Activated naive CD4-positive, alpha-beta T cell treated with anti-CD3 and anti-CD28 coated beads, Interleukin-2, amount 50 U/mL, for 24 hours (primary cell): ENCODE measurements around the gene DNMBP.

Experiments
- H3K27ac Mint-ChIP-seq: one replicate; pipeline ENCODE4 v1.8.0; 2021; ENCODE audit warnings: mild to moderate bottlenecking, mixed read lengths
- H3K27me3 Mint-ChIP-seq: one replicate; pipeline ENCODE4 v1.8.0; 2021; ENCODE audit warnings: mixed read lengths
- H3K36me3 Mint-ChIP-seq: one replicate; pipeline ENCODE4 v1.8.0; 2021; ENCODE audit warnings: mixed read lengths
- H3K4me1 Mint-ChIP-seq: one replicate; pipeline ENCODE4 v1.8.0; 2021; ENCODE audit warnings: mixed read lengths
- H3K4me3 Mint-ChIP-seq: one replicate; pipeline ENCODE4 v1.8.0; 2021; ENCODE audit warnings: mild to moderate bottlenecking, mixed read lengths
- H3K9me3 Mint-ChIP-seq: one replicate; pipeline ENCODE4 v1.8.0; 2021; ENCODE audit warnings: mixed read lengths

DNMBP gene

DNA sequence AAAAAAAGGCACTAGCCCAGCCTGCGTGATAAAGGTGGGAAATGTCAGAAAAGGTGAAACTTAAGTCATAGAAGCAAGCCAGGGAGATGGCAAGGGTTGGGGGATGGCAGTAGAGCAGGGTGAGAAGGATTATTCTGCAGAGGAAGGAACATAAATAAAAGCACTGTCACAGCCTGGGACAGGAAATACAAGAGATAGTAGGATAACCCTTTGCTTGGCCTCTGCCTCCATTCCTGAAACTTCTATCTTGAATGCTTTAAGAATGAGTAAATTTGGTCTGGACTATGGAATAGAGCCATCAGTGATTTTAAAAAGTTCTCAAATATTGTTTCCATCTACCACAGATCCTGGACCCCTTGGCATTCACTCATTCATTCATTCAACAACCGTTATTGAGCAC lies 177.3 kb downstream of the DNMBP start:
- Mint-ChIP-seq H3K9me3 (peaks cover 5% of the 10 kb centered on the region), H3K27ac (no peak overlapping the region), H3K4me3 (no peak overlapping the region), H3K27me3 (no peaks in the 10 kb centered on the region), H3K36me3 (peaks cover 9% of the 10 kb centered on the region), H3K4me1 (no peaks in the 10 kb centered on the region)

DNA sequence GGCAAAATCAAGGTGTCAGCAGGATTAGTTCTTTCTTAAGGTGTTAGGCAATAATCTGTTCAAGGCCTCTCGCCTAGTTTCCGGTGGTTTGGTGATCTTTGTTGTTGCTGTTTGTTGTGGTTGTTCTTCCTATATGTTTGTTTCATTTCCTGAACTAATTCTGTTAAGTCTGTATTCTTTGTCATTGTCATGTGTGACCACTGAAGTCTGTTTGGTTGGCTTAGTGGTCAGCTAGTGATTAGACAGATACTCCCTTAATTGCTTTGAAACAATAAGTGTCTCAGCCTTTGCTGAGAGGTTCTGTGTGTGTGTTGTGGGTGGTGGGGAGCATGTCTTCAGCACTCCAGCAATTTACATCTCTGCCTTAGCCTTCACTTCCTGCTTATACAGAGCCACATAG lies 181.3 kb downstream of the DNMBP start:
- peaks cover 9% of the 10 kb centered on the region for H3K36me3 Mint-ChIP-seq
- H3K4me1 Mint-ChIP-seq, result no peaks in the 10 kb centered on the region
- H3K4me3 Mint-ChIP-seq, result no peak overlapping the region
- H3K9me3 Mint-ChIP-seq, result peaks cover 5% of the 10 kb centered on the region
- H3K27me3 Mint-ChIP-seq, result no peaks in the 10 kb centered on the region
- H3K27ac Mint-ChIP-seq, result no peak overlapping the region

DNA sequence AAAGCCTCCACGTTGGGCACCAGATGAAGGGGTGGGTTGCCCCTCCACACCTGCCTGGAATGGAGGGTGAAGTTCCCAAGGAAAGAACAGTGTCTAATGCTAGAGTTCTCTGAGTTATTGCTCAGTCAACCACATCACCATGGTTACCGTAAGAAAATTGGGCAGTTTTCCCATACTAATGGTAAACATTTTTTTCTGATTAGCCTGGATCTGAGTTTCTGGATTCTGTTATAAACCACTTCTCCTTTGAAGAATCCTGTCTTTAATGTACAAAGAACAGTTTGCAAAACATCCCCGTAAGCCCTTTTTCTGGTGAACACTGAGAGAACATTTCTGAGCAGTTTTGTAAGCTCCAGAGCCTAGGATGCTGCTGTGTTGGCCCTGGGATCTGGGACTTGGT lies 181.8 kb downstream of the DNMBP start:
- no peaks in the 10 kb centered on the region for H3K27me3 Mint-ChIP-seq
- no peaks in the 10 kb centered on the region for H3K4me1 Mint-ChIP-seq
- no peak overlapping the region for H3K27ac Mint-ChIP-seq
- H3K4me3 Mint-ChIP-seq, result no peak overlapping the region
- H3K9me3 Mint-ChIP-seq, result peaks cover 5% of the 10 kb centered on the region
- peaks cover 9% of the 10 kb centered on the region for H3K36me3 Mint-ChIP-seq
